VCaP (cell line): ENCODE measurements around the gene PRKG1.

Source experiments
- H3K27ac ChIP-seq: fragments of 450-650 bp; 2 replicates; pipeline ENCODE4 v1.5.1; 2017
- CTCF ChIP-seq: fragments of 450-650 bp; conservative IDR thresholded peaks from 2 replicates; pipeline ENCODE4 v1.5.1; 2017; ENCODE audit warnings: mild to moderate bottlenecking, moderate library complexity

The PRKG1 gene

DNA sequence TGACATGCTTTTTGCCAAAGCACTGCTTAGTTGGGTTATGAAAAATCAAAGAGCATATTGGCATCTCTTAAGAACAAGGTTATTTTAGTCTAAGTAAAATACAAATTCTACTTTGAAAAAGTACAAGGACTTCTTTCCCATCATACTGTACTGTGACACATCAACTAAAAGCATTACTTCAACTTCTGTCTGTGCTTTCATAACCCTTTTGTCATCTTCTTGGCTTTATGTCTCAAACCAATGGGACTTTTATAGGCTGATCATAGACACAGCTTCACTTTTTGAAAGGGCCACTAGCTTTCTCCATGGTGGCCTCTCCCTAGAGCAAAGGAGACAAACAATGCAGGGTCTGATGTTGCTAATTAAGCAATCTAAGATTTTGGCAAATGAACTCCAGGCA, 814.0 kb downstream of the PRKG1 start:
- no peak for TF ChIP-seq CTCF
- no peak overlapping the region for H3K27ac ChIP-seq

DNA sequence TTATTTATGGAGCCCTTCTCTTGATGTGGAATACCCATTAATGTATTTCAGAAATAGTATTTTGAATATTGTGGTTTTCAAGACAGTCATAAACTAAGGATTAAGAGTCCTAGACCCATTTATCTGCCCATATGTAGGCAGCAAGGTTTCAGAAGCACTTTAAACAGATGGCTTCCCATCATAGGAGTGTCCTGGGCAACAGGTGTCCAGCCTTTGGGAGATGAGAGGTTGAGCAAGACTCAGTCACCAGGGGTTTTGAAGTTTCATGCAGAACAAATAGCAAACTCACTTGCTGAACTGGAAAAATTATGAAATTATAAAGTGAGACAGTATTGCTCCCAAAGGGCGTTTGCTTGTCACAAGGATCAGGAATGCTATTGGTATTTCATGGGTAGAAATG, 818.0 kb downstream of the PRKG1 start:
- no peak overlapping the region for H3K27ac ChIP-seq
- TF ChIP-seq CTCF, result no peak

GRCh38 chr10:51892965-51893658, 818.8 kb downstream of the PRKG1 start:
- TF ChIP-seq CTCF, result peak; percentile 54
- H3K27ac ChIP-seq, result no peak overlapping the region

- TF ChIP-seq CTCF, result no peak
- no peak overlapping the region for H3K27ac ChIP-seq
These were observed 820.7 kb downstream of the PRKG1 start for GRCh38 chr10:51894771-51895578.

DNA sequence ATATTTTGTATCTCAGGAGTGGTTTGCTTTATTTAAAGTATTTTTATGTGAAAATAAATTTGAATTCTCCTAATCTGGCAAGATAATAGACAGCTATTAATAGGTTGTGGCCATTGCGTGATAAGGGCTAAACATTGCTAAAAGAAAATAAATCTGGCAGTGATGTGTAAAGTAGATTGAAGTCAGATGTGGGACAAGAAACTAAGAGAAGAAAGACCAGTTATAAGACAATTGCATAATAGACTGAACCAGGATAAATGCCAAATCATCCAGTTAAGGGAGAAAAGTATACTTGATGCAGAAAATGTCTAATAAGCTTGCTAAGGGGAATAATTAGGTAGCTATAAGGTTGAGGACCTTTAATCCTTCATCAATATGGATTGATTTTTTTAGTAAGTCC, 822.6 kb downstream of the PRKG1 start:
- TF ChIP-seq CTCF, result no peak
- H3K27ac ChIP-seq, result no peak overlapping the region

DNA sequence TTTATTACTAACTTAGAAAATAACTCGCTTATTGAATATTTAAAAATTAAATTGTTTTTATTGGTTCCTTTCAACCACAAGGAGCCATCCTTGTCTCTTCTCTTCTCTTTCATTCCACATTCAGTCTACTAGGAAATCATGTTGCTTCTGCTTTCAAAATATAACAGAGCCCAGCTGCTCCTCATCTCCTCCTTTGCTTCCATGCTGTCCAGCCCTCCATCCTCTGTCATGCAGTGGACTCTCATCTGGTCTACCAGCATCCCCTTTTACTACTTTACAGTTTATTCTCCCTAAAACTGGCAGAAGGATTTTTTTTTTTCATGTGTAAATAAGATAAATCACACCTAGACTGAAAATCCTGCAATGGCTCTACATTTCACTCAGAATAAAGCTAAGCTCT, 823.3 kb downstream of the PRKG1 start:
- no peak for TF ChIP-seq CTCF
- H3K27ac ChIP-seq, result no peak overlapping the region

DNA sequence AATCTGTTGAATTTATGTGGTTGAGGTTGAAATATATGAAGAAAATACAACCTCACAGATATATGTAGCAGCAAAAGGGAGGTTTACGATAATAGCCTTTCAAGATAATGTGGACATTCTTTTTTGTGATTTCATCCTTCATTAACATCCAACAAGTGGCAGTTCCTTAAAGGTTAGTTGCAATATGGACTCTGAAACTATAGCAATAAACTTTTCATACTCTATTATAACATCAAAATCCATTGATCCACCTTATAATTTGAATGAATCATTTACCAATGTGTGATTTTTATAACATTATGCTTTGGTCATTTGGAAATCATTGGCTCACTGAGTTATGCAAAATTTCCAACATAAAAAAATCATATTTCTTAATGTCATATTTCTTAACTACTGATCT, 825.9 kb downstream of the PRKG1 start:
- no peak for TF ChIP-seq CTCF
- H3K27ac ChIP-seq, result no peak overlapping the region
